Aorta (tissue), 5 donors: Measurements from ENCODE around the gene UBTF. TPM values are rescaled to one million over a fixed set of nuclear protein-coding genes. Genes with fewer than 3 reads are reported as not detected.

Source experiments
- ATAC-seq: fragments of 200-7000 bp; cut with Tn5 transposase; one replicate; pipeline ENCODE4 v1.9.1; 2022; ENCODE audit warnings: moderate library complexity; ENCODE audit not compliant: low FRiP score
- DNase-seq, 2 donors: peaks; one replicate each; pipeline ENCODE4 v3.0.0-alpha.2; 2020
- H3K27ac ChIP-seq, 2 donors: one replicate each; pipeline ENCODE4 v1.5.1; 2013; ENCODE audit warnings: low read length in 2 of 2, mild to moderate bottlenecking in 2 of 2, moderate library complexity in 2 of 2, control low read depth in 1 of 2, inconsistent platforms in 1 of 2, low read depth in 1 of 2
- H3K27me3 ChIP-seq, 2 donors: one replicate each; pipeline ENCODE4 v1.6.1; 2013; ENCODE audit warnings: control low read depth in 1 of 2, low read length in 1 of 2, mild to moderate bottlenecking in 1 of 2, moderate library complexity in 1 of 2; ENCODE audit not compliant: insufficient read depth in 2 of 2, control insufficient read depth in 1 of 2
- H3K36me3 ChIP-seq, 2 donors: one replicate each; pipeline ENCODE4 v1.6.1; 2013; ENCODE audit warnings: control low read depth in 1 of 2, low read length in 1 of 2, mild to moderate bottlenecking in 1 of 2; ENCODE audit not compliant: insufficient read depth in 2 of 2, control insufficient read depth in 1 of 2
- H3K4me1 ChIP-seq, 2 donors: one replicate each; pipeline ENCODE4 v1.6.1; 2013; ENCODE audit warnings: low read length in 2 of 2, control low read depth in 1 of 2, mild to moderate bottlenecking in 1 of 2, moderate library complexity in 1 of 2; ENCODE audit not compliant: insufficient read depth in 2 of 2, control insufficient read depth in 1 of 2
- H3K4me3 ChIP-seq, 2 donors: one replicate each; pipeline ENCODE4 v1.5.1; 2013; ENCODE audit warnings: low read length in 2 of 2, control low read depth in 1 of 2, mild to moderate bottlenecking in 1 of 2
- H3K9me3 ChIP-seq: one replicate; pipeline ENCODE4 v1.6.1; 2013; ENCODE audit warnings: mild to moderate bottlenecking, low read length; ENCODE audit not compliant: control insufficient read depth
- WGBS, 2 donors: extraction: QIAGEN DNeasy Blood & Tissue Kit; methylation state at CpG; one replicate each; pipeline ENCODE4 v1.1.7; 2013; 5-methylcytosine and 5-hydroxymethylcytosine counted together
- intact Hi-C, 2 donors: fragments of 100-400 bp; cut with DNase I; formaldehyde crosslinking; loops; one replicate each; pipeline versions ENCODE4 v1.14.2 to v1.15.0; 2022
- polyA plus RNA-seq, 2 donors: library from polyadenylated mRNA; stranded (reverse); fragments of 200-250 nt; gene quantifications; one replicate each; pipeline ENCODE4 v1.2.3, GENCODE V29; 2013
- total RNA-seq, 2 donors: library from RNA; stranded (reverse); fragmentation: NEBNext Ultra II Directional; extraction: Animal tissue kit (Norgen Biotek cat#: 25700); gene quantifications; one replicate each; pipeline ENCODE4 v1.2.1, GENCODE V29; 2021
- donor health status: healthy with polysubstance abuse.
- donor health status: Bipolar disorder and iron deficiency.
- donor health status: DM: no; HTN: no; CAD: no.
- donor health status: DM: no; HTN: no; CAD: no.
- donor health status: DM: yes; HTN: yes; CAD: no.

UBTF gene
- total and polyA plus RNA-seq, 4 donors = 26.5 to 75.4 (median 42.5) TPM

DNA sequence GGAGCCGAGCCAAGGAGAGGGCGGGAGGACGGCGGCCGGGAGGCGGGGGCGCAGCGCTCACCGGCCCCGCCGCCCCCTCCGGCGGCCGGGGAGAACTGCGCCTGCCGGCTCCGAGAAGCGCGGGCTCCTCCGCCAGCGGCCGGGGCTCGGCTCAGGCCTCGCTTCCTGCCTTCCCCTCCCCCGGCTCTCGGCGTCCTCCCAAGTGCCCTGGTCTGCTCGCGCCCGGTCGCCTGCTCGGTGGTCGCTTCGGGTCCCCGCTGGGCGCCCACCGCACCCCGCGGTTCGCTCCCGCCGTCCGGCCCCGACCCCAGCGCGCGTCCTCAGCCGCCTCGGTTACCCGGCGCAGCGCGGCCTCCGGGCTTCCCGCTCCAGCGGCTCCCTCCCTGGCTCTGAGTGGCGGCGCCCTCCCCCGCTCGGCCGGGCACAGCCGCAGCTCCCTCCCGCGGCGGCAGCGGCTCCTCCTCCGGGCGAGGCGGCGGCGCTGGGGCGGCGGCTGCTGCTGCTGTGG lies 313 bp downstream of the UBTF start:
- Histone ChIP-seq H3K4me1 (peaks cover 0 to 2% of the 10 kb centered on the region in 2 donors), H3K9me3 (no peaks in the 10 kb centered on the region), H3K27ac (peak overlapping the region; percentile 90 to 99), H3K36me3 (peaks cover 5 to 9% of the 10 kb centered on the region in 2 donors), H3K27me3 (no peaks in the 10 kb centered on the region), H3K4me3 (peak overlapping the region; percentile 90 to 98)
- 1% methylated on average over 54 to 73 of the region's 73 CpGs for WGBS, 2 donors
- ATAC-seq (peak; percentile 42), DNase-seq (peak; percentile 77 to 89)
- intact Hi-C loops = loop anchor here (1.0 to 10.0 kb wide), 4 partner anchors 18 to 286 kb away; partner anchors contain the start of gene GPATCH8 (in 1 of the 2)

- H3K9me3 ChIP-seq = no peaks in the 10 kb centered on the region
- H3K27ac ChIP-seq = peak overlapping the region; percentile 90 to 99
- intact Hi-C loops = loop anchor here (1.0 to 10.0 kb wide), 4 partner anchors 18 to 286 kb away; partner anchors contain the start of gene GPATCH8 (in 1 of the 2)
- peaks cover 5 to 9% of the 10 kb centered on the region in 2 donors for H3K36me3 ChIP-seq
- DNase-seq (peak; percentile 92 to 96), ATAC-seq (peak; percentile 89)
- no peaks in the 10 kb centered on the region for H3K27me3 ChIP-seq
- peaks cover 0 to 2% of the 10 kb centered on the region in 2 donors for H3K4me1 ChIP-seq
- 0 to 1% methylated on average over 18 to 85 of the region's 89 CpGs for WGBS, 2 donors
- peak overlapping the region; percentile 90 to 98 for H3K4me3 ChIP-seq
Measured at GRCh38 chr17:44218344-44219107, 949 bp downstream of the UBTF start.

GRCh38 chr17:44217738-44218343 lies 1.6 kb downstream of the UBTF start:
- H3K27me3 ChIP-seq = no peaks in the 10 kb centered on the region
- peaks cover 5 to 9% of the 10 kb centered on the region in 2 donors for H3K36me3 ChIP-seq
- no peak for DNase-seq
- peak overlapping the region in 1 of 2 donors; percentile 12 for H3K4me3 ChIP-seq
- H3K9me3 ChIP-seq = no peaks in the 10 kb centered on the region
- H3K27ac ChIP-seq = no peak overlapping the region
- ATAC-seq = no peak
- intact Hi-C loops = loop anchor here (2.0 to 10.0 kb wide), 3 partner anchors 17 to 287 kb away; partner anchors contain the start of gene GPATCH8 (in 1 of the 2)
- 6 to 7% methylated on average over 10 of the region's 10 CpGs for WGBS, 2 donors
- H3K4me1 ChIP-seq = peaks cover 0 to 2% of the 10 kb centered on the region in 2 donors

DNA sequence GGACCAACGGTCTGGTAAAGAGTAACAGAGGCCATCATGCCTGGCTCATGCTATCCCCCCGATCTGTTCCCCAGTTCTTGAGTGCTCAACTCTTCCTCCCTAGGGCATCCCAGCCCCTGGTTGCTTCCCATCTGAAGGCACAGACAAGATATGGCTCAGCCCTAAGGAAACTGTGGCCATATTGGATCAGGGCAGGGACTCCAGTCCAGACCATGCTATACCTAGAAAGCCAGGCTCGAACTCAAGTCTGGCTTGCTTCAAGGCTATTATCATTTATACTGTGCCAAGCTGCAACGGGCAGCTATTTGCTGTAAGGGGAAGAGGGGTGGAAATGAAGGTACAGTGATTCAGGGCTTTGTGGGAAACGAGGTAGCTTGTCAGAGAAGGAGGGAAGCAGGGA lies 2.8 kb downstream of the UBTF start:
- no peak for DNase-seq
- H3K36me3 ChIP-seq = peaks cover 5 to 9% of the 10 kb centered on the region in 2 donors
- WGBS, 2 donors = 67 to 68% methylated on average over 5 of the region's 5 CpGs

DNA sequence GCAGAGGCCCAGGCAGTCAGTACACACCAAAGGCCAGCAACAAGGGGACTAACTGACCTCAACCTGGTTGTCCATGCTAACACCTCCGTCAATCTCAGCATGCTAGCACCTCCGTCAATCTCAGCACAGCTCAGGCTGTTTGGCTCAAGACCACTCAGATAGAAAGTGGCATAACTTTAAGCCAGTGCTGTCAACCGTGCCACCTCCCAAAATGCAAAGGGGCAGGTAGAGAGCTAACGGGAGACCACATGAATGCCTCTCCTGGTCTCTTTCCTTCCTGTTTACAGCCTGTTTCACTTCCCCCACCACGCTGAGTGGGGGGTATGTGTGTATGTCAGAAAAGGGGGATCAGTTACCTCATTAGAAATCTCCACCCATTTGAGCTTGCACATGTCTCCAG lies 3.3 kb downstream of the UBTF start:
- Histone ChIP-seq H3K4me1 (no peaks in the 10 kb centered on the region), H3K36me3 (peaks cover 5 to 9% of the 10 kb centered on the region in 2 donors)
- 74 to 77% methylated on average over 5 of the region's 5 CpGs for WGBS, 2 donors

More for the DNA sequence above, 2.8 kb downstream of the UBTF start:
- no peak overlapping the region for H3K4me3 ChIP-seq
- H3K4me1 ChIP-seq = no peaks in the 10 kb centered on the region
- no peak for ATAC-seq
- intact Hi-C loops = loop anchor here in 1 of 2 donors (10.0 kb wide), 1 partner anchor 288 kb away; the partner anchor contains the start of gene GPATCH8
- H3K9me3 ChIP-seq = no peaks in the 10 kb centered on the region
- no peaks in the 10 kb centered on the region for H3K27me3 ChIP-seq
- no peak overlapping the region for H3K27ac ChIP-seq

GRCh38 chr17:44214896-44215295 lies 4.6 kb downstream of the UBTF start:
- Histone ChIP-seq H3K27me3 (no peaks in the 10 kb centered on the region), H3K27ac (no peak overlapping the region), H3K9me3 (no peaks in the 10 kb centered on the region), H3K36me3 (peaks cover 5 to 9% of the 10 kb centered on the region in 2 donors), H3K4me3 (no peak overlapping the region), H3K4me1 (no peaks in the 10 kb centered on the region)
- DNase-seq = no peak
- intact Hi-C loops = loop anchor here in 1 of 2 donors (10.0 kb wide), 1 partner anchor 290 kb away; the partner anchor contains the start of gene GPATCH8
- no peak for ATAC-seq
- WGBS, 2 donors = 86 to 88% methylated on average over 6 of the region's 6 CpGs

More for the DNA sequence above, 3.3 kb downstream of the UBTF start:
- Histone ChIP-seq H3K4me3 (no peak overlapping the region), H3K27me3 (no peaks in the 10 kb centered on the region), H3K9me3 (no peaks in the 10 kb centered on the region), H3K27ac (no peak overlapping the region)
- ATAC-seq = no peak
- DNase-seq = no peak
- intact Hi-C loops = loop anchor here in 1 of 2 donors (10.0 kb wide), 1 partner anchor 289 kb away; the partner anchor contains the start of gene GPATCH8

DNA sequence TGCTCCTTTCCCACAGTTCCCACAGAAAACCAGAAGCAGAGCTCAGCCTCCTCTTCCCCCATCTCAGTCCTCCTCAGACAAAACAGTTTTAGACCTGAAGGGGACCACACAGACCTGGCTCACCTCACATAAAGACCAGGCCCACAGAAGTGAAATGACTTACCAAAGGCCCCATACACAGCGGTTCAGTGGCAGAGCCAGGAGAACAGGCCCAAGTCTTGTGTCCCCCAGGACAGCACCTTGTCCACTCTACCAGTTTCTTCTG lies 5.3 kb downstream of the UBTF start:
- DNase-seq (no peak), ATAC-seq (no peak)
- 97 to 100% methylated on average over 1 of the region's 1 CpG for WGBS, 2 donors
- H3K27ac ChIP-seq = no peak overlapping the region
- no peak overlapping the region for H3K4me3 ChIP-seq
- no peaks in the 10 kb centered on the region for H3K9me3 ChIP-seq
- no peaks in the 10 kb centered on the region for H3K4me1 ChIP-seq
- H3K27me3 ChIP-seq = no peaks in the 10 kb centered on the region
- intact Hi-C loops = loop anchor here in 1 of 2 donors (10.0 kb wide), 1 partner anchor 291 kb away; the partner anchor contains the start of gene GPATCH8
- H3K36me3 ChIP-seq = peaks cover 5 to 12% of the 10 kb centered on the region in 2 donors

DNA sequence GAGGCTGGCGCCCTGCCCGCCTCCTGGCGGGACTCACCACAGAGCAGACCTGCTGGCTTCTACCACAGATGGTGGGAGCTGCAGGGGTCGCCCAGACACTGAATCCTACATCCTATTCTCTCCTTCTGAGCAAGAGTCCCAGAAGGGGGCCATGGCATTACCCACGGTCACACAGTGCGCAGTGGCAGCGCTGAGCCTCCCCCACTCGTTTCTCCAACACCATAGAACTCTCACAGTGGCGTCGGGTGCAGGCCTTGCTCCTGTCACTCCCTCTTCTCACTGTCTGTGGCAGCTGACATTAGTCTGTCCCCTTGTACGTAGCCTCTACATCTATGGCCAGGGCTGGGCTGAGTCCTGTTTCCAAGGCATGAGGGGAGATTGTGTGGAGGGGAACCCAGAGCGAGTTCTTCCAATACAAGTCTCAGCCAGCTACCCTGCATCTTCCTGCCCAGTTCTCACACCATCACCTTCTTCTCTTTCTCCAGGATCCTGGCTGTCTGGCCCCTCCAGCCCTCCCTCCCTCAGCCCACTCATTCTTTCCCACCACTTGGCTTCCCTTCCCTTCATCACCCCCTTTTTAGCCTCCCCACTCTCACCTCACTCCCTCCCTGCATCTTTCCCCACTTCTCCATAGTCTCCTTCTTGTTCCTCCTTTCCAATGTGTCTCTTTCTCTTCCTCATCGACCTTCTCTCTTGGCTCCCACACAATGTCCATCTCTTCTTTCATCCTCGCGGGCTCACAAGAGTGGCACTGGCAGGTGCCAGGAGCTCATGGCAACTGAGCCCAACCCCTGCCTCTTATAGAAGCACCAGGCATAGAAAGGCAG lies 5.9 kb downstream of the UBTF start:
- no peak overlapping the region for H3K27ac ChIP-seq
- no peaks in the 10 kb centered on the region for H3K27me3 ChIP-seq
- H3K9me3 ChIP-seq = no peaks in the 10 kb centered on the region
- WGBS, 2 donors = 83 to 85% methylated on average over 15 of the region's 15 CpGs
- no peaks in the 10 kb centered on the region for H3K4me1 ChIP-seq
- ATAC-seq = no peak
- DNase-seq = peak in 1 of 2 donors; percentile 71
- no peak overlapping the region for H3K4me3 ChIP-seq
- H3K36me3 ChIP-seq = peaks cover 5 to 12% of the 10 kb centered on the region in 2 donors
- intact Hi-C loops = loop anchor here in 1 of 2 donors (10.0 kb wide), 1 partner anchor 291 kb away; the partner anchor contains the start of gene GPATCH8
